Neural progenitor cell (in vitro differentiated cells): ENCODE data around the gene RSBN1L. TPM values are rescaled to one million over a fixed set of nuclear protein-coding genes. Genes with fewer than 3 reads are reported as not detected.

Experiments used
- DNase-seq: peaks from one replicate; pipeline ENCODE4 v3.0.0-alpha.2; 2016; ENCODE audit warnings: low spot score
- H2AFZ ChIP-seq: fragments of 200-600 bp; sonication (generic); replicated peaks from 2 replicates; pipeline ENCODE4 v1.6.1; 2016; ENCODE audit warnings: antibody characterized with exemption
- H3F3A ChIP-seq: fragments of 200-600 bp; sonication (generic); 2 replicates; pipeline ENCODE4 v1.6.1; 2016; ENCODE audit warnings: antibody characterized with exemption, low read depth
- H3K27ac ChIP-seq: fragments of 200-600 bp; sonication (generic); 2 replicates; pipeline ENCODE4 v1.5.1; 2016; ENCODE audit warnings: mild to moderate bottlenecking
- H3K27me3 ChIP-seq: fragments of 200-600 bp; sonication (generic); 2 replicates; pipeline ENCODE4 v1.6.1; 2016; ENCODE audit warnings: mild to moderate bottlenecking, moderate library complexity
- H3K36me3 ChIP-seq: fragments of 200-600 bp; sonication (generic); 2 replicates; pipeline ENCODE4 v1.5.1; 2016
- H3K4me1 ChIP-seq: fragments of 200-600 bp; sonication (generic); 2 replicates; pipeline ENCODE4 v1.6.1; 2016; ENCODE audit warnings: mixed run types
- H3K4me2 ChIP-seq: fragments of 200-600 bp; sonication (generic); 2 replicates; pipeline ENCODE4 v1.6.1; 2016
- H3K4me3 ChIP-seq: fragments of 200-600 bp; sonication (generic); 2 replicates; pipeline ENCODE4 v1.5.1; 2016
- H3K79me2 ChIP-seq: fragments of 200-600 bp; sonication (generic); 2 replicates; pipeline ENCODE4 v1.6.1; 2016; ENCODE audit warnings: low read depth
- H3K9ac ChIP-seq: fragments of 200-600 bp; sonication (generic); 2 replicates; pipeline ENCODE4 v1.6.1; 2016
- H3K9me3 ChIP-seq: fragments of 200-600 bp; sonication (generic); 2 replicates; pipeline ENCODE4 v1.5.1; 2016; ENCODE audit warnings: low read depth
- H4K20me1 ChIP-seq: fragments of 200-600 bp; sonication (generic); 2 replicates; pipeline ENCODE4 v1.6.1; 2016; ENCODE audit warnings: low read depth
- H3K27ac Mint-ChIP-seq: 3 replicates; pipeline ENCODE4 v1.8.0; 2021; ENCODE audit warnings: mixed read lengths
- H3K27me3 Mint-ChIP-seq: 2 replicates; pipeline ENCODE4 v1.8.0; 2022; ENCODE audit warnings: low read depth, mild to moderate bottlenecking, inconsistent platforms, moderate library complexity, mixed read lengths; ENCODE audit not compliant: insufficient read depth
- H3K36me3 Mint-ChIP-seq: 3 replicates; pipeline ENCODE4 v1.8.0; 2021; ENCODE audit warnings: mixed read lengths
- H3K4me1 Mint-ChIP-seq: 3 replicates; pipeline ENCODE4 v1.8.0; 2021; ENCODE audit warnings: mixed read lengths
- H3K4me3 Mint-ChIP-seq: 3 replicates; pipeline ENCODE4 v1.8.0; 2021; ENCODE audit warnings: mild to moderate bottlenecking, moderate library complexity, mixed read lengths
- H3K9me3 Mint-ChIP-seq: 3 replicates; pipeline ENCODE4 v1.8.0; 2020; ENCODE audit warnings: mixed read lengths
- CTCF ChIP-seq: fragments of 200-600 bp; sonication (generic); IDR thresholded peaks from 2 replicates; pipeline ENCODE4 v1.5.1; 2017; ENCODE audit warnings: antibody characterized with exemption, mild to moderate bottlenecking
- EZH2 ChIP-seq: fragments of 200-600 bp; sonication (generic); IDR thresholded peaks from 2 replicates; pipeline ENCODE4 v1.6.1; 2017; ENCODE audit warnings: antibody characterized with exemption, mild to moderate bottlenecking, moderate library complexity
- EZH2phosphoT487 ChIP-seq: fragments of 200-600 bp; sonication (generic); IDR thresholded peaks from 2 replicates; pipeline ENCODE4 v1.6.1; 2017; ENCODE audit warnings: antibody characterized with exemption
- total RNA-seq: library from RNA; depleted of rRNA; stranded (reverse); fragments of >200 nt; gene quantifications from 2 replicates; pipeline ENCODE4 v1.2.3, GENCODE V29; 2015; ENCODE audit warnings: low replicate concordance

The RSBN1L gene
- total RNA-seq, 1 donor from 2014 or later = 25.0 TPM

GRCh38 chr7:77800730-77801129 is 104.5 kb downstream of the RSBN1L start:
- Histone ChIP-seq H4K20me1 (peaks cover 6% of the 10 kb centered on the region), H3F3A (peaks cover 19% of the 10 kb centered on the region), H3K4me2 (no peak overlapping the region)

GRCh38 chr7:77802557-77803405 is 106.5 kb downstream of the RSBN1L start:
- H3K4me2 ChIP-seq = no peak overlapping the region
- Mint-ChIP-seq H3K27me3 (no peaks in the 10 kb centered on the region), H3K9me3 (peaks cover 35% of the 10 kb centered on the region), H3K36me3 (peaks cover 18% of the 10 kb centered on the region), H3K4me1 (peaks cover 12% of the 10 kb centered on the region), H3K4me3 (no peak overlapping the region), H3K27ac (no peak overlapping the region)
- no peak overlapping the region for H3K4me3 ChIP-seq
- H4K20me1 ChIP-seq = no peaks in the 10 kb centered on the region
- peaks cover 84% of the 10 kb centered on the region for H3K79me2 ChIP-seq
- peaks cover 5% of the 10 kb centered on the region for H3K4me1 ChIP-seq
- no peak overlapping the region for H3K9ac ChIP-seq
- peaks cover 8% of the 10 kb centered on the region for H3K9me3 ChIP-seq
- H2AFZ ChIP-seq = no peak overlapping the region
- H3K36me3 ChIP-seq = no peaks in the 10 kb centered on the region
- no peak overlapping the region for H3K27ac ChIP-seq
- no peak for DNase-seq
- peaks cover 17% of the 10 kb centered on the region for H3F3A ChIP-seq
- TF ChIP-seq CTCF = no peak
- TF ChIP-seq EZH2phosphoT487 = no peak
- no peak for TF ChIP-seq EZH2
- no peaks in the 10 kb centered on the region for H3K27me3 ChIP-seq

More at GRCh38 chr7:77800730-77801129, 104.5 kb downstream of the RSBN1L start:
- Histone ChIP-seq H3K27ac (no peak overlapping the region), H2AFZ (no peak overlapping the region), H3K79me2 (peaks cover 84% of the 10 kb centered on the region), H3K4me1 (peaks cover 13% of the 10 kb centered on the region), H3K27me3 (no peaks in the 10 kb centered on the region), H3K4me3 (no peak overlapping the region), H3K36me3 (no peaks in the 10 kb centered on the region), H3K9ac (no peak overlapping the region), H3K9me3 (peaks cover 6% of the 10 kb centered on the region)
- H3K27ac Mint-ChIP-seq = no peak overlapping the region
- no peaks in the 10 kb centered on the region for H3K27me3 Mint-ChIP-seq
- H3K9me3 Mint-ChIP-seq = peaks cover 17% of the 10 kb centered on the region
- DNase-seq = no peak
- peaks cover 26% of the 10 kb centered on the region for H3K4me1 Mint-ChIP-seq
- H3K36me3 Mint-ChIP-seq = peaks cover 13% of the 10 kb centered on the region
- H3K4me3 Mint-ChIP-seq = no peak overlapping the region
- TF ChIP-seq CTCF (no peak), EZH2 (no peak), EZH2phosphoT487 (no peak)

GRCh38 chr7:77806425-77806824 is 110.2 kb downstream of the RSBN1L start:
- DNase-seq = no peak
- Mint-ChIP-seq H3K36me3 (peaks cover 25% of the 10 kb centered on the region), H3K9me3 (peaks cover 49% of the 10 kb centered on the region)

More at GRCh38 chr7:77806425-77806824, 110.2 kb downstream of the RSBN1L start:
- Mint-ChIP-seq H3K4me3 (no peak overlapping the region), H3K27me3 (no peaks in the 10 kb centered on the region), H3K4me1 (no peaks in the 10 kb centered on the region), H3K27ac (no peak overlapping the region)
- Histone ChIP-seq H4K20me1 (no peaks in the 10 kb centered on the region), H3K79me2 (peaks cover 96% of the 10 kb centered on the region), H3K4me1 (no peaks in the 10 kb centered on the region), H3K4me2 (no peak overlapping the region), H3K27me3 (no peaks in the 10 kb centered on the region), H3K9ac (no peak overlapping the region), H3F3A (no peaks in the 10 kb centered on the region), H3K36me3 (no peaks in the 10 kb centered on the region), H3K27ac (no peak overlapping the region), H3K4me3 (no peak overlapping the region), H2AFZ (no peak overlapping the region), H3K9me3 (peaks cover 8% of the 10 kb centered on the region)
- TF ChIP-seq EZH2 (no peak), EZH2phosphoT487 (no peak), CTCF (no peak)
